ENCODE data around the gene CACNA1F.

GRCh38 chrX:49227726-49228125, 5.4 kb downstream of the CACNA1F start:
- no peak for TF ChIP-seq CTCF (IDR thresholded peaks at IDR 0.05; ENCODE audit: insufficient read depth, low read length, poor library complexity, severe bottlenecking)
- TF ChIP-seq EZH2phosphoT487 (conservative IDR thresholded peaks at IDR 0.05; ENCODE audit: low read length), result no peak

Measured in SU-DHL-6 (cell line).